NT2/D1 (cell line): ENCODE results near the gene ACOXL.

ENCODE experiments used
- DNase-seq: peaks from one replicate; pipeline ENCODE4 v3.0.0-alpha.2; 2011; ENCODE audit warnings: low read depth, low spot score
- H3K27me3 ChIP-seq: 2 replicates; pipeline ENCODE4 v1.6.0; 2011; ENCODE audit warnings: mild to moderate bottlenecking; ENCODE audit not compliant: insufficient read length, insufficient read depth
- H3K36me3 ChIP-seq: 2 replicates; pipeline ENCODE4 v1.6.1; 2011; ENCODE audit warnings: mild to moderate bottlenecking, low read length, mixed read lengths; ENCODE audit not compliant: insufficient read depth, insufficient read length
- H3K4me1 ChIP-seq: 2 replicates; pipeline ENCODE4 v1.5.1; 2011; ENCODE audit not compliant: insufficient read depth, insufficient read length
- H3K4me3 ChIP-seq: 2 replicates; pipeline ENCODE4 v1.5.1; 2011; ENCODE audit warnings: low read depth; ENCODE audit not compliant: insufficient read length
- H3K9ac ChIP-seq: 2 replicates; pipeline ENCODE4 v1.6.0; 2011; ENCODE audit warnings: low read depth; ENCODE audit not compliant: insufficient read length
- H3K9me3 ChIP-seq: 2 replicates; pipeline ENCODE4 v1.5.1; 2011; ENCODE audit warnings: mild to moderate bottlenecking, low read length; ENCODE audit not compliant: insufficient read depth
- SUZ12 ChIP-seq: IDR thresholded peaks from 2 replicates; pipeline ENCODE4 v1.6.1; 2011; ENCODE audit not compliant: insufficient read length, insufficient read depth; ENCODE audit errors: extremely low read depth
- YY1 ChIP-seq: IDR thresholded peaks from 2 replicates; pipeline ENCODE4 v1.6.1; 2011; ENCODE audit not compliant: insufficient read length, insufficient read depth
- ZNF274 ChIP-seq: IDR thresholded peaks from 2 replicates; pipeline ENCODE4 v1.6.1; 2011; ENCODE audit warnings: mild to moderate bottlenecking, low read depth, low read length

ACOXL gene

DNA sequence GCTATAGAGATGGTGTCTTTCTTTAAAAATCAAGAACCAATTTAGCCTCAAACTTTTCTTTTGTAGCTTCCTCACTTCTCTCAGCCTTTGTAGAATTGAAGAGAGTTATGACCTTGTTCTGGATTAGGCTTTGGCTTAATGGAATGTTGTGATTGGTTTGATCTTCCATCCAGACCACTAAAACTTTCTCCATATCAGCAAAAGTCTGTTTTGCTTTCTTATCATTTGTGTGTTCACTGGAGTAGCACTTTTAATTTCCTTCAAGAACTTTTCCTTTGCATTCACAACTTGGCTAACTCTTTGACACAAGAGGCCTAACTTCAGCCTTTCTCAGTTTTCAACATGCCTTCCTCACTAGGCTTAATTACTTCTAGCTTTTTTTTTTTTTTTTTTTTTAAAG is 193.1 kb downstream of the ACOXL start:
- Histone ChIP-seq H3K4me1 (no peaks in the 10 kb centered on the region), H3K36me3 (no peaks in the 10 kb centered on the region), H3K9ac (no peak overlapping the region), H3K4me3 (no peak overlapping the region), H3K27me3 (no peaks in the 10 kb centered on the region), H3K9me3 (peaks cover 36% of the 10 kb centered on the region)
- TF ChIP-seq SUZ12: no peak
- TF ChIP-seq YY1: no peak
- no peak for TF ChIP-seq ZNF274
- DNase-seq: no peak

- H3K4me3 ChIP-seq: no peak overlapping the region
- no peak for TF ChIP-seq ZNF274
- no peak for TF ChIP-seq SUZ12
- TF ChIP-seq YY1: no peak
- no peak for DNase-seq
- H3K4me1 ChIP-seq: no peaks in the 10 kb centered on the region
- no peak overlapping the region for H3K9ac ChIP-seq
- H3K9me3 ChIP-seq: peaks cover 38% of the 10 kb centered on the region
- H3K36me3 ChIP-seq: no peaks in the 10 kb centered on the region
- H3K27me3 ChIP-seq: no peaks in the 10 kb centered on the region
Measured at GRCh38 chr2:110927526-110927925, 195.2 kb downstream of the ACOXL start.

- no peak for TF ChIP-seq ZNF274
- H3K9ac ChIP-seq: no peak overlapping the region
- no peak for DNase-seq
- H3K4me1 ChIP-seq: peaks cover 2% of the 10 kb centered on the region
- H3K27me3 ChIP-seq: no peaks in the 10 kb centered on the region
- H3K9me3 ChIP-seq: peaks cover 38% of the 10 kb centered on the region
- H3K36me3 ChIP-seq: no peaks in the 10 kb centered on the region
- H3K4me3 ChIP-seq: no peak overlapping the region
Measured at GRCh38 chr2:110929528-110929927, 197.2 kb downstream of the ACOXL start.

DNA sequence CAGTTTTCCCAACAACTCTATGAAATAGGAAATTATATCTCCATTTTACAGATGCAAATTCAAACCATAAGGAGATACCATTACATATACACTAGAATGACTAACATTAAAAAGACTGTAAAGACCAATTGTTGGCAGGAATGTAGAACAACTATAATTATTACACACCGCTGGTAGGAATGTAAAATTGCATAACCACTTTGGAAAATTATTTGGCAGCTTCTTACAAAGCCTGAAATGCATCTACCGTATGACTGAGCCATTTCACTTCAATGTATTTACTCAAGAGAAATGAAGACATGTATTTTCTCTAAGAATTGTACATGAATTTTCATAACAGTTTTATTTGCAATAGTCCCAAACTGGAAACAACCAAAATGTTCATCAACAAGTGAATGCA is 199.3 kb downstream of the ACOXL start:
- Histone ChIP-seq H3K36me3 (no peaks in the 10 kb centered on the region), H3K9me3 (peaks cover 38% of the 10 kb centered on the region), H3K4me3 (no peak overlapping the region), H3K9ac (no peak overlapping the region), H3K4me1 (peaks cover 6% of the 10 kb centered on the region), H3K27me3 (no peaks in the 10 kb centered on the region)
- DNase-seq: no peak
- TF ChIP-seq ZNF274: no peak
- no peak for TF ChIP-seq YY1
- TF ChIP-seq SUZ12: no peak

DNA sequence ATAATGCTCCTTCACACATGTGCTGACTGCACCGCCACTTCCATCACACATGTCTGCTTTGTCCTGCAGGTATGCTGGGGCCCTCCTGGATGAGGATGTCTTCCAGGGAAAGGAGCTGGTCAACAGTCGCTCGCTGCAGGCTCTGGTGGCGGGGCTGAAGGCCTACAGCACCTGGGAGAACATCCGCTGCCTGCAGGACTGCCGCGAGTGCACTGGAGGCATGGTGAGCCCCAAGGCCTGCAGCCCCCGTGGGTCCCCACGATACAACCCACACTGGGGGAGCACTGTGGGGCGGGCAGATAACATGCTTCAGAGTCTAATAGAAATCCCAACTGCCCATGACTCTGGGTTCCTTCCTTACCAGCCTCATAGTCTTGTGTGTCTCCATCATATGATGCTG is 201.0 kb downstream of the ACOXL start:
- TF ChIP-seq ZNF274 (no peak), SUZ12 (no peak), YY1 (no peak)
- no peak overlapping the region for H3K9ac ChIP-seq
- H3K27me3 ChIP-seq: no peaks in the 10 kb centered on the region
- peaks cover 6% of the 10 kb centered on the region for H3K4me1 ChIP-seq
- H3K36me3 ChIP-seq: no peaks in the 10 kb centered on the region
- peaks cover 23% of the 10 kb centered on the region for H3K9me3 ChIP-seq
- no peak for DNase-seq
- no peak overlapping the region for H3K4me3 ChIP-seq

- Histone ChIP-seq H3K9me3 (peaks cover 7% of the 10 kb centered on the region), H3K9ac (no peak overlapping the region), H3K36me3 (no peaks in the 10 kb centered on the region), H3K27me3 (no peaks in the 10 kb centered on the region), H3K4me3 (no peak overlapping the region), H3K4me1 (peaks cover 6% of the 10 kb centered on the region)
- TF ChIP-seq ZNF274 (no peak), YY1 (no peak), SUZ12 (no peak)
- DNase-seq: no peak
Measured at GRCh38 chr2:110934948-110935347, 202.6 kb downstream of the ACOXL start.

GRCh38 chr2:110940376-110940910 is 208.1 kb downstream of the ACOXL start:
- no peak for DNase-seq
- Histone ChIP-seq H3K27me3 (no peaks in the 10 kb centered on the region), H3K4me3 (no peak overlapping the region), H3K4me1 (no peaks in the 10 kb centered on the region), H3K36me3 (no peaks in the 10 kb centered on the region), H3K9ac (no peak overlapping the region), H3K9me3 (no peaks in the 10 kb centered on the region)
- TF ChIP-seq YY1 (no peak), SUZ12 (no peak), ZNF274 (no peak)

GRCh38 chr2:110941226-110941625 is 208.9 kb downstream of the ACOXL start:
- H3K36me3 ChIP-seq: no peaks in the 10 kb centered on the region
- H3K27me3 ChIP-seq: no peaks in the 10 kb centered on the region
- TF ChIP-seq YY1 (no peak), ZNF274 (no peak), SUZ12 (no peak)
- no peak for DNase-seq
- H3K9ac ChIP-seq: no peak overlapping the region
- no peaks in the 10 kb centered on the region for H3K4me1 ChIP-seq
- H3K9me3 ChIP-seq: no peaks in the 10 kb centered on the region
- H3K4me3 ChIP-seq: no peak overlapping the region
